Progenitor cell of endocrine pancreas (in vitro differentiated cells): Measurements from ENCODE around the gene UNC80. TPM values are rescaled to one million over a fixed set of nuclear protein-coding genes. Genes with fewer than 3 reads are reported as not detected.
"Not testable (repeated sequence)": the region's sequence is repeated elsewhere in the genome, so short reads cannot be mapped to it uniquely, and the experiment has no call there.

Experiments used
- DNase-seq: peaks from one replicate; pipeline ENCODE4 v3.0.0; 2021; ENCODE audit warnings: low spot score; ENCODE audit not compliant: unreplicated experiment
- H3K27ac Mint-ChIP-seq: 2 replicates; pipeline ENCODE4 v1.8.0; 2021; ENCODE audit warnings: mild to moderate bottlenecking, moderate library complexity, mixed read lengths
- H3K27me3 Mint-ChIP-seq: 2 replicates; pipeline ENCODE4 v1.8.0; 2021; ENCODE audit warnings: mixed read lengths
- H3K36me3 Mint-ChIP-seq: 2 replicates; pipeline ENCODE4 v1.8.0; 2022; ENCODE audit warnings: mixed read lengths; ENCODE audit not compliant: insufficient read depth
- H3K4me1 Mint-ChIP-seq: 2 replicates; pipeline ENCODE4 v1.8.0; 2021; ENCODE audit warnings: low read depth, mixed read lengths
- H3K4me3 Mint-ChIP-seq: 2 replicates; pipeline ENCODE4 v1.8.0; 2021; ENCODE audit warnings: low read depth, mild to moderate bottlenecking, moderate library complexity, mixed read lengths
- H3K9me3 Mint-ChIP-seq: 2 replicates; pipeline ENCODE4 v1.8.0; 2021; ENCODE audit warnings: low read depth, mixed read lengths
- CTCF ChIP-seq: fragments of 200-600 bp; sonication (generic); IDR thresholded peaks from one replicate; pipeline ENCODE4 v1.5.0; 2021; ENCODE audit warnings: antibody characterized with exemption, mild to moderate bottlenecking; ENCODE audit not compliant: unreplicated experiment
- total RNA-seq: library from RNA; stranded (reverse); gene quantifications from 2 replicates; pipeline ENCODE4 v1.2.1, GENCODE V29; 2021

UNC80 gene
- total RNA-seq, 1 donor from 2014 or later = 3.1 TPM

GRCh38 chr2:209773377-209773776 lies 1.7 kb downstream of the UNC80 start:
- DNase-seq = no peak
- Mint-ChIP-seq H3K27ac (no peak overlapping the region), H3K36me3 (no peaks in the 10 kb centered on the region), H3K9me3 (no peaks in the 10 kb centered on the region), H3K4me1 (peaks cover 2% of the 10 kb centered on the region), H3K4me3 (peak overlapping the region; percentile 17), H3K27me3 (peaks cover 48% of the 10 kb centered on the region)
- no peak for TF ChIP-seq CTCF

- Mint-ChIP-seq H3K36me3 (no peaks in the 10 kb centered on the region), H3K4me3 (no peak overlapping the region), H3K9me3 (no peaks in the 10 kb centered on the region), H3K4me1 (peaks cover 16% of the 10 kb centered on the region), H3K27ac (no peak overlapping the region), H3K27me3 (no peaks in the 10 kb centered on the region)
- no peak for DNase-seq
- TF ChIP-seq CTCF = no peak
These were observed 15.8 kb downstream of the UNC80 start for GRCh38 chr2:209787416-209787815.

GRCh38 chr2:209788925-209789324 lies 17.3 kb downstream of the UNC80 start:
- no peak overlapping the region for H3K27ac Mint-ChIP-seq
- TF ChIP-seq CTCF = no peak
- no peaks in the 10 kb centered on the region for H3K36me3 Mint-ChIP-seq
- H3K4me3 Mint-ChIP-seq = no peak overlapping the region
- no peak for DNase-seq
- H3K27me3 Mint-ChIP-seq = no peaks in the 10 kb centered on the region
- H3K9me3 Mint-ChIP-seq = no peaks in the 10 kb centered on the region
- H3K4me1 Mint-ChIP-seq = peaks cover 6% of the 10 kb centered on the region

GRCh38 chr2:209790066-209790728 lies 18.6 kb downstream of the UNC80 start:
- Mint-ChIP-seq H3K27ac (no peak overlapping the region), H3K27me3 (no peaks in the 10 kb centered on the region), H3K36me3 (no peaks in the 10 kb centered on the region), H3K4me1 (peaks cover 4% of the 10 kb centered on the region), H3K4me3 (no peak overlapping the region), H3K9me3 (no peaks in the 10 kb centered on the region)
- TF ChIP-seq CTCF = no peak
- no peak for DNase-seq

GRCh38 chr2:209791151-209791550 lies 19.5 kb downstream of the UNC80 start:
- no peak overlapping the region for H3K27ac Mint-ChIP-seq
- no peaks in the 10 kb centered on the region for H3K27me3 Mint-ChIP-seq
- no peak overlapping the region for H3K4me3 Mint-ChIP-seq
- H3K36me3 Mint-ChIP-seq = no peaks in the 10 kb centered on the region
- no peaks in the 10 kb centered on the region for H3K9me3 Mint-ChIP-seq
- no peaks in the 10 kb centered on the region for H3K4me1 Mint-ChIP-seq
- DNase-seq = no peak
- no peak for TF ChIP-seq CTCF

- H3K36me3 Mint-ChIP-seq, DNase-seq, H3K4me1 Mint-ChIP-seq, H3K27me3 Mint-ChIP-seq, H3K27ac Mint-ChIP-seq, H3K4me3 Mint-ChIP-seq, H3K9me3 Mint-ChIP-seq: not testable (repeated sequence)
These were observed 23.8 kb downstream of the UNC80 start for GRCh38 chr2:209795425-209795824.
